OCI-LY7 (cell line): ENCODE measurements around the gene GLB1L3. TPM values are rescaled to one million over a fixed set of nuclear protein-coding genes. Genes with fewer than 3 reads are reported as not detected.

Experiments
- BruUV-seq: library from RNA; stranded (reverse); fragments of 400-500 nt; replicated peaks from 2 replicates; lab custom pipeline; 2021; lab: Mats Ljungman, UMichigan
- CTCF ChIA-PET: fragments of 300-600 bp; sonication (Branson Sonifier 250); formaldehyde crosslinking; loops from one replicate; lab custom pipeline; 2022; ENCODE audit warnings: antibody characterized with exemption; ENCODE audit not compliant: unreplicated experiment; lab: Charles Lee
- POLR2A ChIA-PET: fragments of 300-600 bp; sonication (Branson Sonifier 250); formaldehyde crosslinking; loops from one replicate; lab custom pipeline; 2022; ENCODE audit warnings: antibody characterized with exemption; lab: Charles Lee
- DNase-seq: peaks from one replicate; pipeline ENCODE4 v3.0.0-alpha.2; 2015; ENCODE audit warnings: low spot score
- H2AFZ ChIP-seq: fragments of 200-600 bp; sonication (generic), shearing (Covaris generic); 2 replicates; pipeline ENCODE4 v1.6.1; 2014; ENCODE audit warnings: mild to moderate bottlenecking, antibody characterized with exemption, low read length, moderate library complexity
- H3K27ac ChIP-seq: fragments of 200-600 bp; sonication (generic); 2 replicates; pipeline ENCODE4 v1.5.1; 2014; ENCODE audit warnings: mixed run types, low read depth, mild to moderate bottlenecking, moderate library complexity, low read length, inconsistent platforms; ENCODE audit not compliant: poor library complexity, severe bottlenecking
- H3K36me3 ChIP-seq: fragments of 200-600 bp; sonication (generic); 2 replicates; pipeline ENCODE4 v1.6.1; 2014; ENCODE audit warnings: mild to moderate bottlenecking, antibody characterized with exemption, low read length, moderate library complexity, mixed read lengths; ENCODE audit not compliant: insufficient read depth
- H3K4me1 ChIP-seq: fragments of 200-600 bp; sonication (generic); 2 replicates; pipeline ENCODE4 v1.5.1; 2014; ENCODE audit warnings: mild to moderate bottlenecking, low read length; ENCODE audit not compliant: insufficient read depth, poor library complexity, severe bottlenecking
- H3K4me2 ChIP-seq: fragments of 200-600 bp; sonication (generic); 2 replicates; pipeline ENCODE4 v1.6.1; 2014; ENCODE audit warnings: mild to moderate bottlenecking, low read length
- H3K4me3 ChIP-seq: fragments of 200-600 bp; sonication (generic); 2 replicates; pipeline ENCODE4 v1.5.1; 2014; ENCODE audit warnings: mild to moderate bottlenecking, low read depth, low read length; ENCODE audit not compliant: poor library complexity, severe bottlenecking
- H3K79me2 ChIP-seq: fragments of 200-600 bp; sonication (generic); 2 replicates; pipeline ENCODE4 v1.6.1; 2016; ENCODE audit warnings: low read depth, mild to moderate bottlenecking, low read length, moderate library complexity, mixed read lengths; ENCODE audit not compliant: insufficient read depth
- H3K9me2 ChIP-seq: fragments of 200-600 bp; sonication (generic); 2 replicates; pipeline ENCODE4 v1.6.1; 2016; ENCODE audit warnings: mild to moderate bottlenecking, low read length, mixed read lengths; ENCODE audit not compliant: insufficient read depth
- H3K9me3 ChIP-seq: fragments of 200-600 bp; sonication (generic); 2 replicates; pipeline ENCODE4 v1.6.1; 2014; ENCODE audit warnings: mild to moderate bottlenecking, mixed run types, low read length, mixed read lengths
- H4K20me1 ChIP-seq: fragments of 200-600 bp; sonication (generic); 2 replicates; pipeline ENCODE4 v1.6.1; 2014; ENCODE audit warnings: mild to moderate bottlenecking, antibody characterized with exemption, low read length, moderate library complexity, mixed read lengths; ENCODE audit not compliant: insufficient read depth
- EZH2phosphoT487 ChIP-seq: fragments of 200-600 bp; sonication (generic); IDR thresholded peaks from 2 replicates; pipeline ENCODE4 v1.6.1; 2018; ENCODE audit warnings: low read depth, borderline replicate concordance, mild to moderate bottlenecking, mixed run types, antibody characterized with exemption, low read length, moderate library complexity, mixed read lengths
- intact Hi-C: fragments of 100-400 bp; cut with micrococcal nuclease; formaldehyde crosslinking; loops from one replicate; pipeline ENCODE4 v1.10.0; 2022; ENCODE audit not compliant: unreplicated experiment
- total RNA-seq, 2 experiments: library from RNA; depleted of rRNA in 1 of 2; stranded (reverse); fragments of >200 nt in 1 of 2; shearing (Covaris generic) in 1 of 2; gene quantifications; 2 replicates each; pipeline ENCODE4 v1.2.3, GENCODE V29; 2014 to 2022
- TF ChIP-seq, protein P1 (sequence below): fragments of 200-600 bp; sonication (generic); conservative IDR thresholded peaks from 2 replicates; pipeline ENCODE4 v1.5.1; 2014; ENCODE audit warnings: mild to moderate bottlenecking, antibody characterized with exemption, low read length, moderate library complexity, mixed read lengths

Gene GLB1L3
- total RNA-seq, 2 experiments from 2014 or later = not detected

DNA sequence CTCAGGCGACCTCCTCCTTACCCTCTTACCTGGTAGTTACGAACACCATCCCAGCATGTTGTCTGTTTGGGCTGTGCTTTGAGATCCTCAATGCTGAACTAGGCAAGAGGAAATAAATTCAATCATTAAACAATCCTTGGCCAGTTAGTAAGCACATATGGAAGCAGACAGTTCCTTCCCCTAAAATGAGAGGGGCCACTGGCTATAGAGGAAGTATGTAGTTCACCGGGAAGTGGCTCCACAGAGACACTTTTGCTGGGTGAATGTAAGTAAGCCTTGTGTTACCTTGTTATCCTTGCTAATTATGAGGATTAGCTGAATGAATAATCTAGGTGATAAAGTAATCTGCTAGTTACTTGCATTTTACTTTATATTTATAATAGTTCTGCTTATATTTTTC is 25.9 kb upstream of the GLB1L3 start:
- H3K9me2 ChIP-seq = no peaks in the 10 kb centered on the region
- DNase-seq = no peak
- H3K79me2 ChIP-seq = peaks cover 12% of the 10 kb centered on the region; the same call in 1 of the 2 replicates
- H3K27ac ChIP-seq = no peak overlapping the region
- POLR2A ChIA-PET = interaction anchor here (1.2 to 2.7 kb wide), 2 partner anchors 20 to 30 kb away, joined by 4 to 9 read pairs; no protein-coding TSS in a partner anchor
- H4K20me1 ChIP-seq = no peaks in the 10 kb centered on the region
- no peak overlapping the region for H3K4me2 ChIP-seq
- H3K36me3 ChIP-seq = peaks cover 51% of the 10 kb centered on the region
- no peaks in the 10 kb centered on the region for H3K9me3 ChIP-seq
- intact Hi-C loops = no loop called here
- TF ChIP-seq, protein P1, sequence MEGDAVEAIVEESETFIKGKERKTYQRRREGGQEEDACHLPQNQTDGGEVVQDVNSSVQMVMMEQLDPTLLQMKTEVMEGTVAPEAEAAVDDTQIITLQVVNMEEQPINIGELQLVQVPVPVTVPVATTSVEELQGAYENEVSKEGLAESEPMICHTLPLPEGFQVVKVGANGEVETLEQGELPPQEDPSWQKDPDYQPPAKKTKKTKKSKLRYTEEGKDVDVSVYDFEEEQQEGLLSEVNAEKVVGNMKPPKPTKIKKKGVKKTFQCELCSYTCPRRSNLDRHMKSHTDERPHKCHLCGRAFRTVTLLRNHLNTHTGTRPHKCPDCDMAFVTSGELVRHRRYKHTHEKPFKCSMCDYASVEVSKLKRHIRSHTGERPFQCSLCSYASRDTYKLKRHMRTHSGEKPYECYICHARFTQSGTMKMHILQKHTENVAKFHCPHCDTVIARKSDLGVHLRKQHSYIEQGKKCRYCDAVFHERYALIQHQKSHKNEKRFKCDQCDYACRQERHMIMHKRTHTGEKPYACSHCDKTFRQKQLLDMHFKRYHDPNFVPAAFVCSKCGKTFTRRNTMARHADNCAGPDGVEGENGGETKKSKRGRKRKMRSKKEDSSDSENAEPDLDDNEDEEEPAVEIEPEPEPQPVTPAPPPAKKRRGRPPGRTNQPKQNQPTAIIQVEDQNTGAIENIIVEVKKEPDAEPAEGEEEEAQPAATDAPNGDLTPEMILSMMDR = no peak
- TF ChIP-seq EZH2phosphoT487 = no peak
- BruUV-seq = no TSS peak
- H2AFZ ChIP-seq = no peak overlapping the region
- CTCF ChIA-PET = no interaction called here
- H3K4me1 ChIP-seq = peaks cover 17% of the 10 kb centered on the region
- no peak overlapping the region for H3K4me3 ChIP-seq

DNA sequence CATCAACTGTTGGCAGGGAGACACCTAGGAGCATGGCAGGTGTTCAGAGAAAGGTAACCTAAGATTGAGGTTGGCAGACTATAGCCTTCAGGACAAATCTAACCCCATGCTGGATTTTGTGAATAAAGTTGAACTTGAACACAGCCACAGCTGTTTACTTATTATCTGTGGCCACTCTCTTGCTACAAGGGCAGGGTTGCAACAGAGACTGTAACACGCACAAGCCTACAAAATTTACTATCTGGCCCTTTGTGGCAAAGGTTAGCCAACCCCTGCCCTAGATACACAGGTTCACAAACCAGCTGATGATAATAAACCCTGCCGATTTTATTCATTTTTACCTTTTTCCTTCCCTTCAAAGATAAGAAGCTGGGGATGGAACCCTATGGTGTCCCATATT is 25.5 kb upstream of the GLB1L3 start:
- Histone ChIP-seq H3K4me3 (no peak overlapping the region), H2AFZ (no peak overlapping the region), H3K36me3 (peaks cover 48% of the 10 kb centered on the region), H3K9me2 (no peaks in the 10 kb centered on the region), H3K4me1 (peaks cover 17% of the 10 kb centered on the region), H3K9me3 (no peaks in the 10 kb centered on the region), H3K79me2 (peaks cover 12% of the 10 kb centered on the region; the same call in 1 of the 2 replicates), H3K4me2 (no peak overlapping the region), H3K27ac (no peak overlapping the region), H4K20me1 (no peaks in the 10 kb centered on the region)
- ChIA-PET POLR2A (interaction anchor here (1.2 to 2.7 kb wide), 2 partner anchors 21 to 30 kb away, joined by 4 to 9 read pairs; no protein-coding TSS in a partner anchor), CTCF (interaction anchor here (0.9 kb wide), 1 partner anchor 11 kb away, joined by 3 read pairs; no protein-coding TSS in a partner anchor)
- intact Hi-C loops = no loop called here
- no peak for DNase-seq
- no TSS peak for BruUV-seq
- TF ChIP-seq EZH2phosphoT487 = no peak
- TF ChIP-seq, protein P1 = no peak
